Activated CD8-positive, alpha-beta T cell treated with anti-CD3 and anti-CD28 coated beads for 36 hours (primary cell): Measurements from ENCODE around the gene DNAI4. TPM values are rescaled to one million over a fixed set of nuclear protein-coding genes. Genes with fewer than 3 reads are reported as not detected.

ENCODE experiments used
- ATAC-seq: fragments of 200-7000 bp; cut with Tn5 transposase; one replicate; pipeline ENCODE4 v1.10.0; 2021; ENCODE audit warnings: mild to moderate bottlenecking, moderate library complexity
- CTCF ChIA-PET: fragments of 350-600 bp; sonication (Branson Sonifier 250); formaldehyde crosslinking; loops from one replicate; lab custom pipeline; 2021; ENCODE audit warnings: antibody characterized with exemption; lab: Charles Lee
- POLR2A ChIA-PET: fragments of 350-600 bp; sonication (Branson Sonifier 250); formaldehyde crosslinking; loops from one replicate; lab custom pipeline; 2021; ENCODE audit warnings: antibody characterized with exemption; lab: Charles Lee
- DNase-seq: peaks from one replicate; pipeline ENCODE4 v3.0.0-alpha.2; 2020
- H3K27ac Mint-ChIP-seq: one replicate; pipeline ENCODE4 v1.8.0; 2021; ENCODE audit warnings: mild to moderate bottlenecking, mixed read lengths
- H3K27me3 Mint-ChIP-seq: one replicate; pipeline ENCODE4 v1.8.0; 2021; ENCODE audit warnings: mixed read lengths
- H3K36me3 Mint-ChIP-seq: one replicate; pipeline ENCODE4 v1.8.0; 2021; ENCODE audit warnings: low read depth, mixed read lengths
- H3K4me1 Mint-ChIP-seq: one replicate; pipeline ENCODE4 v1.8.0; 2021; ENCODE audit warnings: low read depth, mixed read lengths
- H3K4me3 Mint-ChIP-seq: one replicate; pipeline ENCODE4 v1.8.0; 2021; ENCODE audit warnings: mild to moderate bottlenecking, moderate library complexity, mixed read lengths
- H3K9me3 Mint-ChIP-seq: one replicate; pipeline ENCODE4 v1.8.0; 2021; ENCODE audit warnings: mixed read lengths
- CTCF ChIP-seq: fragments of 200-600 bp; IDR thresholded peaks from one replicate; pipeline ENCODE4 v1.8.0; 2022; ENCODE audit warnings: antibody characterized with exemption, mild to moderate bottlenecking
- intact Hi-C: fragments of 100-400 bp; cut with micrococcal nuclease; formaldehyde crosslinking; loops from one replicate; pipeline ENCODE4 v1.10.0; 2022
- total RNA-seq, 2 experiments: library from RNA; stranded (reverse); gene quantifications; one replicate each; pipeline ENCODE4 v1.2.3, GENCODE V29; 2021

Gene DNAI4
- total RNA-seq, 2 experiments from 2014 or later, result 1.0 to 1.7 TPM

- CTCF ChIA-PET, result no interaction called here
- intact Hi-C loops, result no loop called here
- no peaks in the 10 kb centered on the region for H3K9me3 Mint-ChIP-seq
- no peak for TF ChIP-seq CTCF
- DNase-seq (no peak), ATAC-seq (no peak)
- POLR2A ChIA-PET, result no interaction called here
- no peak overlapping the region for H3K27ac Mint-ChIP-seq
- H3K4me1 Mint-ChIP-seq, result peaks cover 4% of the 10 kb centered on the region
- H3K4me3 Mint-ChIP-seq, result no peak overlapping the region
- H3K27me3 Mint-ChIP-seq, result no peaks in the 10 kb centered on the region
- H3K36me3 Mint-ChIP-seq, result no peaks in the 10 kb centered on the region
Observed at GRCh38 chr1:66834926-66835325, 89.7 kb downstream of the DNAI4 start.

GRCh38 chr1:66833112-66833511, 91.5 kb downstream of the DNAI4 start:
- no peak overlapping the region for H3K27ac Mint-ChIP-seq

GRCh38 chr1:66831529-66832239, 93.0 kb downstream of the DNAI4 start:
- no peaks in the 10 kb centered on the region for H3K4me1 Mint-ChIP-seq
- intact Hi-C loops, result no loop called here
- POLR2A ChIA-PET, result no interaction called here
- no peaks in the 10 kb centered on the region for H3K36me3 Mint-ChIP-seq
- TF ChIP-seq CTCF, result no peak
- DNase-seq (no peak), ATAC-seq (no peak)
- no peaks in the 10 kb centered on the region for H3K27me3 Mint-ChIP-seq
- H3K9me3 Mint-ChIP-seq, result no peaks in the 10 kb centered on the region
- H3K27ac Mint-ChIP-seq, result no peak overlapping the region
- H3K4me3 Mint-ChIP-seq, result no peak overlapping the region
- CTCF ChIA-PET, result interaction anchor here (0.7 kb wide), 1 partner anchor 21 kb away, joined by 3 read pairs; no protein-coding TSS in a partner anchor

More at GRCh38 chr1:66833112-66833511, 91.5 kb downstream of the DNAI4 start:
- intact Hi-C loops, result no loop called here
- H3K4me1 Mint-ChIP-seq, result peaks cover under 1% of the 10 kb centered on the region
- H3K36me3 Mint-ChIP-seq, result no peaks in the 10 kb centered on the region
- no peaks in the 10 kb centered on the region for H3K27me3 Mint-ChIP-seq
- no peak for TF ChIP-seq CTCF
- no peaks in the 10 kb centered on the region for H3K9me3 Mint-ChIP-seq
- DNase-seq (no peak), ATAC-seq (no peak)
- ChIA-PET POLR2A (no interaction called here), CTCF (no interaction called here)
- no peak overlapping the region for H3K4me3 Mint-ChIP-seq

- ChIA-PET POLR2A (no interaction called here), CTCF (no interaction called here)
- no peaks in the 10 kb centered on the region for H3K4me1 Mint-ChIP-seq
- intact Hi-C loops, result no loop called here
- no peak overlapping the region for H3K4me3 Mint-ChIP-seq
- TF ChIP-seq CTCF, result no peak
- H3K27me3 Mint-ChIP-seq, result no peaks in the 10 kb centered on the region
- no peaks in the 10 kb centered on the region for H3K36me3 Mint-ChIP-seq
- DNase-seq (no peak), ATAC-seq (no peak)
- H3K9me3 Mint-ChIP-seq, result no peaks in the 10 kb centered on the region
- no peak overlapping the region for H3K27ac Mint-ChIP-seq
Observed at GRCh38 chr1:66824771-66825170, 99.9 kb downstream of the DNAI4 start.

GRCh38 chr1:66809736-66810326, 114.8 kb downstream of the DNAI4 start:
- Mint-ChIP-seq H3K36me3 (no peaks in the 10 kb centered on the region), H3K9me3 (no peaks in the 10 kb centered on the region), H3K27me3 (no peaks in the 10 kb centered on the region), H3K4me1 (no peaks in the 10 kb centered on the region), H3K27ac (no peak overlapping the region), H3K4me3 (no peak overlapping the region)
- ChIA-PET CTCF (no interaction called here), POLR2A (no interaction called here)
- DNase-seq, result no peak
- intact Hi-C loops, result no loop called here
- no peak for TF ChIP-seq CTCF
- ATAC-seq, result no peak
